Measurements from ENCODE around the gene TSPAN4. TPM values are rescaled to one million over a fixed set of nuclear protein-coding genes. Genes with fewer than 3 reads are reported as not detected.

The TSPAN4 gene
- total RNA-seq, 1 experiment from 2014 or later, result 399 TPM

- H3K4me3 ChIP-seq, result no peak overlapping the region
- peaks cover 12% of the 10 kb centered on the region for H3K36me3 ChIP-seq
- no peaks in the 10 kb centered on the region for H3K27me3 ChIP-seq
- H3K9me3 ChIP-seq, result no peaks in the 10 kb centered on the region
- no peak for DNase-seq
Measured at GRCh38 chr11:913043-913442, 70.4 kb downstream of the TSPAN4 start.

- Histone ChIP-seq H3K4me3 (no peak overlapping the region), H3K9me3 (no peaks in the 10 kb centered on the region), H3K27me3 (no peaks in the 10 kb centered on the region), H3K36me3 (0 out of 2 replicates have a peak, but pooled peaks cover 3% of the 10 kb centered on the region)
- DNase-seq, result no peak
Measured at GRCh38 chr11:914204-914603, 71.6 kb downstream of the TSPAN4 start.

GRCh38 chr11:914747-915501 lies 72.3 kb downstream of the TSPAN4 start:
- Histone ChIP-seq H3K36me3 (no peaks in the 10 kb centered on the region), H3K4me3 (no peak overlapping the region), H3K9me3 (no peaks in the 10 kb centered on the region), H3K27me3 (no peaks in the 10 kb centered on the region)
- DNase-seq, result no peak

Other genes with a start within 250 kb of the TSPAN4 start
- gene IRF7, start 226.9 kb upstream of the TSPAN4 start, total RNA-seq (2014; rRNA removed; shearing (Covaris generic); ENCODE audit: low replicate concordance), result 9.1 and 10.1 TPM in 2 replicates
- not detected in 2 replicates for gene CDHR5, start 217.9 kb upstream of the TSPAN4 start, total RNA-seq (2014; rRNA removed; shearing (Covaris generic); ENCODE audit: low replicate concordance)
- gene SCT, start 215.7 kb upstream of the TSPAN4 start, total RNA-seq (2014; rRNA removed; shearing (Covaris generic); ENCODE audit: low replicate concordance), result not detected in 2 replicates
- gene DRD4, start 205.6 kb upstream of the TSPAN4 start, total RNA-seq (2014; rRNA removed; shearing (Covaris generic); ENCODE audit: low replicate concordance), result not detected in 2 replicates
- 14.8 and 34.6 TPM in 2 replicates for gene DEAF1, start 147.6 kb upstream of the TSPAN4 start, total RNA-seq (2014; rRNA removed; shearing (Covaris generic); ENCODE audit: low replicate concordance)
- 32.4 and 98.7 TPM in 2 replicates for gene TMEM80, start 147.0 kb upstream of the TSPAN4 start, total RNA-seq (2014; rRNA removed; shearing (Covaris generic); ENCODE audit: low replicate concordance)
- 10.7 and 23.4 TPM in 2 replicates for gene EPS8L2, start 136.6 kb upstream of the TSPAN4 start, total RNA-seq (2014; rRNA removed; shearing (Covaris generic); ENCODE audit: low replicate concordance)
- 200 and 209 TPM in 2 replicates for gene TALDO1, start 95.4 kb upstream of the TSPAN4 start, total RNA-seq (2014; rRNA removed; shearing (Covaris generic); ENCODE audit: low replicate concordance)
- gene GATD1, start 65.4 kb upstream of the TSPAN4 start, total RNA-seq (2014; rRNA removed; shearing (Covaris generic); ENCODE audit: low replicate concordance), result 46.1 and 80.1 TPM in 2 replicates
- gene CEND1, start 52.8 kb upstream of the TSPAN4 start, total RNA-seq (2014; rRNA removed; shearing (Covaris generic); ENCODE audit: low replicate concordance), result not detected in 2 replicates
- gene SLC25A22, start 44.6 kb upstream of the TSPAN4 start, total RNA-seq (2014; rRNA removed; shearing (Covaris generic); ENCODE audit: low replicate concordance), result 28.6 and 31.3 TPM in 2 replicates
- gene PIDD1, start 37.6 kb upstream of the TSPAN4 start, total RNA-seq (2014; rRNA removed; shearing (Covaris generic); ENCODE audit: low replicate concordance), result 4.9 and 10.8 TPM in 2 replicates
- 770 and 1,105 TPM in 2 replicates for gene RPLP2, start 32.9 kb upstream of the TSPAN4 start, total RNA-seq (2014; rRNA removed; shearing (Covaris generic); ENCODE audit: low replicate concordance)
- gene PNPLA2, start 23.9 kb upstream of the TSPAN4 start, total RNA-seq (2014; rRNA removed; shearing (Covaris generic); ENCODE audit: low replicate concordance), result 4.2 and 12.4 TPM in 2 replicates
- not detected in 2 replicates for gene CRACR2B, start 14.9 kb upstream of the TSPAN4 start, total RNA-seq (2014; rRNA removed; shearing (Covaris generic); ENCODE audit: low replicate concordance)
- gene CD151, start 9.9 kb upstream of the TSPAN4 start, total RNA-seq (2014; rRNA removed; shearing (Covaris generic); ENCODE audit: low replicate concordance), result 1,173 and 1,451 TPM in 2 replicates
- gene POLR2L, start 323 bp upstream of the TSPAN4 start, total RNA-seq (2014; rRNA removed; shearing (Covaris generic); ENCODE audit: low replicate concordance), result 9.7 and 190 TPM in 2 replicates
- gene CHID1, start 68.0 kb downstream of the TSPAN4 start, total RNA-seq (2014; rRNA removed; shearing (Covaris generic); ENCODE audit: low replicate concordance), result 88.4 and 139 TPM in 2 replicates
- 22.2 and 43.1 TPM in 2 replicates for gene AP2A2, start 83.0 kb downstream of the TSPAN4 start, total RNA-seq (2014; rRNA removed; shearing (Covaris generic); ENCODE audit: low replicate concordance)
- not detected in 2 replicates for gene MUC6, start 193.9 kb downstream of the TSPAN4 start, total RNA-seq (2014; rRNA removed; shearing (Covaris generic); ENCODE audit: low replicate concordance)
- not detected in 2 replicates for gene MUC2, start 232.0 kb downstream of the TSPAN4 start, total RNA-seq (2014; rRNA removed; shearing (Covaris generic); ENCODE audit: low replicate concordance)

All from MG63 (cell line).